ENCODE measurements around the gene TBL1XR1.

The TBL1XR1 gene

DNA sequence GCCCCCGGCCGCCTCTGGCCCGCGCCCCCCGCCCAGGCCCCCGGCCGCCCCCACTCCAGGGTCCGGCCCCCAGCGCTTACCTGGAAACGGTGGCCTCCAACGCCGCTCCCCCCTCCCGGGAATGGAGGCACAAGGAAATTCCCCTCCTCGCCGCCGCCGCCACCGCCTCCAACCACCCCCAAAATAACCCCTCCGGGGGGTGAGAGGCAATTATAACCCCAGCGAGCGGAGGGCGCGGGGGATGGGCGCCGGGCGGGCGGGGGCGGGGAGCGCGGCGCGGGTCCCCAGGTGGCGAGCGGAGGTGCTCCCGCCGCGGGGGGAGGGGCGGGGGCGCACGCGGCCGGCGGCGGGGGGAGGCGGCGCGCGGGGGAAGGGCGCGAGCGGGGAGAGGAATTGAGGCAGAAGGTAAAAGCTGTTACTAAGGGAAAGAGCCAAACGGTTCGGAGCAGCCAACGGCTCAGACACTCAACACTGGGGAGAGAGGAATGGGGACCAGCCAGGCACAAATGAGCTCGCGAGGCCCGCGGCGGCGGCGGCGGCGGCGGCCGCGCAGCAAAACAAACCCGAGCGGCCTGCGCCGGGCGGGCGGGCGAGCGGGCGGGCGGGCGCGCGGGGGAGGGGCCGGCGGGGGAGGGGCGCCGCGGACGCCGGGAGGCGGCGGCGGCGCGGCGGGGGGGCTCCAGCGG is at the start of gene TBL1XR1:
TSS of gene TBL1XR1 (minus strand) at position 442 of the 686 bp plus-strand sequence. CDS start 132,505 bp downstream, outside the sequence.
- FAIRE-seq (no peak), DNase-seq (ENCODE audit: low spot score) (peak; percentile 97)

DNA sequence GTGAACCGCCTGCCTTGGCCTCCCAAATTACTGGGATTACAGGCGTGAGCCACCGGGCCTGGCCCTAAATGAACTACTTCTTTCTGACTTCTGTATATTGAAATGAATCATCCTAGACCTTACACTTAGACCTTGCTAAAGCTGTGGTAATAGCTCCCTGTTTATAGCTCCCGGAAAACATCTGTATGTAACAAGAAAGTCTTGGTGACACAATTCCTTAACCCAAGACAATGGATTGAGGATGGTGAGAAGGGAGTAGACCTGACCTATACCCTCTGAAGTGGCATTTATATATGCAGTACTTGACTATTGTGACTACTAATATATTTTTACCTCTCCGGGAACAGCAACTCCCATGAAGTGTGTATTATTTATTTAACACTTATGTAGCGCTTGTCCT is 48.0 kb upstream of the TBL1XR1 start:
- FAIRE-seq = no peak
- no peak for DNase-seq (ENCODE audit: low spot score)

DNA sequence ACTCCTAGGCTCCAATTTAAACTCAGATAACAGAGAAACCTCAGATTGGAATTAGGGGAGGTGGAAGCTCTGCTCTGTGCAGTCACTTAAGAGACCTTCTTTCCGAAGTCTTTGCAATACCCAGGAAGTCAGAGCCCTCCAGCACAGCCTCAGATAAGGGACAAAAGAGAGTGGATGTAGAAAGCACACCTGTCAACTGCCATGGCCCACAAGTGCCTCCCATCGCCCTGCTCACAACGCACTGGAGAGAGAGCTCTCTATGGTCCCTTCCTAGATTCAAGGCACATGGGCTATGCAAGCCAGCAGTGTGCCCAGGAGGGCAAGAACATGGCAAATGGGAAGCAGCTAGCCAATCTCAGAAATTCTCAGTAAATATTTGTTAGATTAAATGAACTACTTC is 47.3 kb upstream of the TBL1XR1 start:
- FAIRE-seq = no peak
- DNase-seq (ENCODE audit: low spot score) = no peak

DNA sequence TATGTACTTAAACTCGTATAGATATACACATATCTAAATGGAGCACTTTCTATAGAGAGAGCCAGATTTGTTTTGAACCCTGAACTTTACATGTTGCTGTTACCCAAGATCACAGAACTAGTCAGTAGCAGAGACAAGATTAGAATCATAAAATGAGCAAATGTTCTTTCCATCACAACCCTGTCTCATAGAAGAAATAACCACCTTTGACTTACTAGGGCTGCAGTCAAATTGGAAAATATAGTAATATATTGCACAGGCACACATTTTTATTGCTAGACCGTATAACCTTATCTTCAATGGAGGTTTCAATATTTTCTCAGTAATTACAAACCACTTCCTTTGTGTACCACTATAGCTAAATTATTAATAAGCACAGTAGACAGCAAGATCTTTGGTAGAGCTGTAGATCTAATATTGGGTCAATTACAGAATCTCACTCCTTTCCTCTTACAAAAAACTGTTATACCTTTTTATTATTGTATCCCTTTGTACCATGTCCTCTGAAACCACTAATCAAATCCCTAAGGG is 41.5 kb upstream of the TBL1XR1 start:
- no peak for FAIRE-seq

DNA sequence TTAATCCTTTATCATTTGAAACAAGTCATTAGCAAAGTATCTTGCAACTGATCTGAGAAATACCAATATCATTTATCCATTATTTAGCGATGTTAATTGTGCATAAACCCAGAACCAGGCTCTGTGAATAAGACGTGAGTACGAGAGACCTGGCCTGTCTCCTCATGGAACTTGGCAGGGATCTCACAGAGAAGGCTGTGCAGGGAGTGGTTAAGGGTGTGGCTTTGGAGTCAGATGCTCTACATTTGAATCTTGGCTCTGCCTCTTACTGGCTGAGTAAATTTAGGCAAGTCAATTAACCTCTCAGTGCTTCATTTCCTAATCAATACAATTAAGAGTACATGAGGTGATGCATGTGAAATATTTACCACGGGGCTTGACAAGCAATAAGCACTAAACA is 39.9 kb upstream of the TBL1XR1 start:
- DNase-seq (ENCODE audit: low spot score) (no peak), FAIRE-seq (no peak)

More for the DNA sequence above, 41.5 kb upstream of the TBL1XR1 start:
- DNase-seq (ENCODE audit: low spot score) = no peak

DNA sequence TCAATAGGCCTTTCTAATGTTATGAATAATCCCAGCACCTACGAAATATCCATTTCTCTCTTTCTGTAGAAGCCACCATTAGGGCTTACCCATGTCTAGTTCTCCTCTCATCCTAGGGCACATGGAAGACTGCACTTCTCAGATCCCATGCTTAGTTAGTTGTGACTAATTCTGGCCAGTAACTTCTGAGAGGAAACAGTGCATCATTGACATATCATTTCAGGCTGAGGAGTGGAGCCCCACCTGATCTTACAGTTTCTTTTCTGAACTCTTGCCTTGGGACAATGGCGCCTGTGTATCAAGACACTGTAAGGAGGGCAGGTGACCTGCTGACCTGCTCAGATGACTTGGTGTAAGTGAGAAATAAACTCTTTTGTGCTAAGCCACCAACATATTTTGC is 39.4 kb upstream of the TBL1XR1 start:
- no peak for FAIRE-seq
- DNase-seq (ENCODE audit: low spot score) = no peak

DNA sequence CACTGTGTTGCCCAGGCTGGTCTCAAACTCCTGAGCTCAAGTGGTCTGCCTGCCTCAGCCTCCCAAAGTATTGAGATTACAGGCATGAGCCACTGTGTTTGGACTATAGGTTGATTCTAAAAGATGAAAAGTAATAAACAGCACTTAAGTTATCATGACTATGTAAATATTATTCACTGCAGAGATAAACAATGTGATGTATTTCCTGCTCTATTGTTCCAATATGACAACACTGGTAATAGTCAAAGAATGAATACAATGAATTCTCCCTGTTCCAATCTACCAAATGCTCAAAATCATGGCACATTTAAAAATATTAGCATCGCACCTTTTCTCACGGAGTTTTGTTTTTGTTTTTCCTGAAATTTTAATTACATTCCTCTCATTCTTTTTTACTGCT is 36.8 kb upstream of the TBL1XR1 start:
- FAIRE-seq = no peak
- DNase-seq (ENCODE audit: low spot score) = no peak

DNA sequence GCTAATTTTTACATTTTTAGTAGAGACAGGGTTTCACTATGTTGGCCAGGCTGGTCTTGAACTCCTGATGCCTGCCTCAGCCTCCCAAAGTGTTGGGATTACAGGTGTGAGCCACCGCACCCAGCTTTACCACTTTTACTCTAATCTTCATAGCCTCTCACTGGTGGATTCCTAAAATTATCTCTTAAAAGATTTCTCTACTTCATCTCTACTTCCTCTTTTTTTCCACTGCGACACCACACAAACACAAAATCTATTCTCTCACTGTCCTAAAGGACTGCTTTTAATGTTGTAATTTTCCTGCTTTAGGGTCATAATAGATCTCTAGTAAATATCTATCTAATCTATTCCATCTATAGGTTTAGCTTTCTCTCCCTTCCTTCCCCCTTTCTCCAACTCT is 34.0 kb upstream of the TBL1XR1 start:
- no peak for DNase-seq (ENCODE audit: low spot score)
- FAIRE-seq = no peak

DNA sequence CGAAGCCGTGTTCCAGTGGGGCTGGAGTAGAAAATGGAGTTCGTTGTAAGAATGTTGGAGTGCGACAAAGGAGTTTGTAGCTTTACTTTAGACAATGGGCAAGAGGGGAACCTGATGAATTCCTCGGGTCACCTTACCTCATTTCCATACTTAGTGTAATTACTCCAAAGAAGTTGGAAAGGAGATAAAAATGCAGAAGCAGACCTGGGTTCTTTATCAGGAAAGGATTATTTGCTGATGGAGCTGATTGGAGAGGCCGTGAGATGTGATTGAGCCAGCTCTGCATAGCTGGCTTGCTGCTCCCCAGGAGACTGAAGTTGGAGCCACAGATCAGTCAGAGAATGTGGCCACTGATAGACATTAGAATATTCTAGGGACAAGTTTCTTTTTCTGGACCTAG is 33.4 kb upstream of the TBL1XR1 start:
- FAIRE-seq = no peak
- no peak for DNase-seq (ENCODE audit: low spot score)

DNA sequence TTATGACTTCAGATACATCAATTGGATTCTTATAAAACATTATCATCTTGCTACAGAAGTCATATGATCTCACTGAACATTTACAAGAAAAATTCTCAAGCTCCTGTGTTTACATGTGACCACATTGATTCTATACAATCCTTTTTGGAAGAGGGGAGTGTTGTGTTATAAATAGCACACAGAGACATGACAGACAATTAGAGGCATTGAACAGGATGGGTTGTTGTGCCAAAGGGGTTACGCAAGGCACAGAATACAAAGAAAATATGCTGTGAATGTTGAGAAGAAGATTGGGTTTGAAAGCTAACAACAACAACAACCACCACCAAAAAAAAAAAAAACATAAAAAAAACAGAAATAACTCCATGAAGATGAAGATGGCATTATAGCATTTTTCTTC is 32.5 kb upstream of the TBL1XR1 start:
- FAIRE-seq (no peak), DNase-seq (ENCODE audit: low spot score) (no peak)

DNA sequence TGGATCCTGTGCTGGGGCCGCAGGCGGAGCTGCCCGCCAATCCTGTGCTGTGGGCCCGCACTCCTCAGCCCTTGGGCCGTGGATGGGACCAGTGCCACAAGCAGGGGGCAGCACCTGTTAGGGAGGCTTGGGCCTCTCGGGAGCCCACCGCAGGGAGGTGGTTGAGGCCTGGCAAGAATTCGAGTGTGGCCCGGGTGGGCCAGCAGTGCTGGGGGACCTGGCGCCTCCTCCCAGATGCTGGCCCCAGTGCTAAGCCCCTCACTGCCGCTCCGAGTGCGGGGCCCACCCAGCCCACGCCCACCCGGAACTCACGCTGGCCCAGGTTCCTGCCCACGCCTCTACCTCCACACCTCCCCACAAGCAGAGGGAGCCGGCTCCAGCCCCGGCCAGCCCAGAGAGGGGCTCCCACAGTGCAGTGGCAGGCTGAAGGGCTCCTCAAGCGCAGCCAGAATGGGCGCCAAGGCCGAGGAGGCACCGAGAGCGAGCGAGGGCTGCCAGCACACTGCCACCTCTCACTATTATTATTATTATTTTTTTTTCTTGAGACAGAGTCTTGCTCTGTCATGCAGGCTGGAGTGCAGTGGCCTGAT is 31.4 kb upstream of the TBL1XR1 start:
- DNase-seq (ENCODE audit: low spot score) (no peak), FAIRE-seq (no peak)

DNA sequence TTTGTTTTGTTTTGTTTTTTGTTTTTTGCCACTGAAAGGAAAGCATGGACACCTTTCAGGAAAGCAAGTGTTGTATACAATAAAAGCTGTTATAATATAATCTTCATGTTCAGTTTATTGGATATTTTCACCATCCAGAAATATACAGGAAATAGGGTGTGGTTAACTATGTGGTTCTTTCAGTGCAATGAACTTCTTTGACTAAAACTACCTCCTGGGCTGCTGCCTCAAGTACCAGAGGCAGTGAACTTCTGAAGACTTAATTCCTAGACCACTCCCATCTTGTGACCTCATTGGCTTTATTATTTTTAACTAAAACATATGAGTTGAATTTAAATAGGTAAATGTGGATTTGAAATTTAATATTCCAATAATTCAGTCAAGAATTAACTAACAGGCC is 27.1 kb upstream of the TBL1XR1 start:
- no peak for DNase-seq (ENCODE audit: low spot score)
- FAIRE-seq = no peak

DNA sequence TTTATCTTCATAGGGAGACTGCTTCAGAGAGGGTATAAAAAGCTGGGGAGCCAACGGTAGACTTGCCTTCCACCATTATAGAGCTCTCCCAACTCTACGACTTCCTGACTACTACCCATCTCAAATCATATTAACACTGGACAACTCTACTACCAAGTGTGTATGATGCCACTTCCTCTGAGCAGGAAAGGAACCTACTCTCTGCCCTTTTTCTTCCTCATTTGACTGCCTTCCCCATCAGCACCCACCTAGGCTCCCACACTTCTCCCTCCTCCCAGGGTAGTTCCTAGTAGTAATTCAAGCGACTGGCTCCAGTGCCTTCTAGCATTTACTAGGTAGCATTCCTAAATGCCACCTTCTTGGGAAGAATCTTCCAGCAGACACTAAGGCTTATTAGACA is 24.5 kb upstream of the TBL1XR1 start:
- DNase-seq (ENCODE audit: low spot score) (no peak), FAIRE-seq (no peak)

DNA sequence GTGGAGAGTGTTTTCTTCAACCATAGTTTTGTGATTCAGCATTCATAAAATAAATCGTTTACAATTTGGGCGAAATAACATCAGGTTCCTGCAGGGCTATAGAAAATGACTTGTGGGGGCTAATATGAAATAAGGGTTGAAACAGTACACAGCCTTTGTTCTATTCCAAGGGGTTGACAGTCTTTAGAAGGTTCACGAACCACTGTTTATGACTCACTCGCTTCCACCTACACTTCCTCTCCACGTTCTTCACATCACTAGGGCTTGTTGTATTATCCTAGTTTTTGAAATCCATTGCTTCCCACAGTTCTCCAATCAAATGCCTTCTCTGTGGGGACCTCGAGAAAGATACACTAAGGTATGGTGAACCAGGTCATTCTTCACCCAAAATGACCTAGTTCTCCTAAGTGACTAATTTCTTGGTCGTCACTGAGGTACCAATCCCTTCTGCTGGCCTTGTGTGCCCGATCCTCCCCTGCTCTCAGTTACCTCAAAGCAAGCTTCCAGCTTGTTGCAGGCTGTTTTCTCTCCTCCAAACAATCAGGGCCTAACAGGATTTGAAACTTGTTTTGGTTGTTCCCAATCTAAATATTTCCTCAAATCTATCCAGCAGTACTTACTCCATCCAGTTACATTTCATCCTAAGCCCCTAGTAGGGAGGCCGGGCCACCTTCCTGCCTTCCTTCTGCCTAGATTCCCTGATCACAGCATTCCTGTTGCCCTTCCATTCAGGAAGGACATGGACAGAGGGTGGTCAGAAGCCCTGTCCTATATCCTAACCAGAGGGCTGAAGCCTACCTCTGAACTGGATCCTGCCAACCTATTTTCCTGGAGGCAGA is 23.1 kb upstream of the TBL1XR1 start:
- no peak for FAIRE-seq

DNA sequence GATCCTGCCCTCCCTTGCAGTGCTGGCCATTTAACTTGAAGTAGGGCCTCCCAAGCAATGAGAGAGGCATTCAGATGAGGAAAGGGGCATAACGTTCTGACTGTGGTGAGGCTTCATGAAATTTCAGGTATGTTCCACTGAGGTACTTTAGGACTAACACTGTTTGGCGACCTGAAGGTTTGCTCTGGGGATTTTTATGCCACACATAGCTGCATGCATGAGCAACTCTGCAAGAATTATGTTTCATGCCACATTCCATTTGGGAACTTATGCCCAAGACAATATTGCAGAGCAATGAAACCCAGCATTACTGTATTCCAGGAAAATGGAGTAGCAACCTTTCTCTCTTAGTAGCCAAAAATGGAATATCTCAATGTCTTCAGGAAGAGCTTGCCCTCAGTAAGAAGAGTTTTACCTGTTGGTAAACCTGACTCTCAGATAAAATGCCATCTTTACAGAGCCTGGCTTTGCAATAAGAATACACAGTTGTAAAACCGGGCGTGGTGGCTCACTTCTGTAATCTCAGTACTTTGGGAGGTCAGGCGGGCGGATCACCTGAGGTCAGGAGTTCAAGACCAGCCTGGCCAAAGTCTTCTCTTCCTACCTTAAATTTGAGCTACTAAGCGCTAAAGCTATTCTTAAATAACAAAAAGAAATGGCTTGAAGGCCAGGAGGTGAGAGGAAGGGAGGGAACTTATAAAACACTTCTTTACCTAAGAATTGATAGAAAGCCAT is 16.7 kb upstream of the TBL1XR1 start:
- DNase-seq (ENCODE audit: low spot score) = peak; percentile 33
- FAIRE-seq = no peak

More for the DNA sequence above, 23.1 kb upstream of the TBL1XR1 start:
- DNase-seq (ENCODE audit: low spot score) = no peak

DNA sequence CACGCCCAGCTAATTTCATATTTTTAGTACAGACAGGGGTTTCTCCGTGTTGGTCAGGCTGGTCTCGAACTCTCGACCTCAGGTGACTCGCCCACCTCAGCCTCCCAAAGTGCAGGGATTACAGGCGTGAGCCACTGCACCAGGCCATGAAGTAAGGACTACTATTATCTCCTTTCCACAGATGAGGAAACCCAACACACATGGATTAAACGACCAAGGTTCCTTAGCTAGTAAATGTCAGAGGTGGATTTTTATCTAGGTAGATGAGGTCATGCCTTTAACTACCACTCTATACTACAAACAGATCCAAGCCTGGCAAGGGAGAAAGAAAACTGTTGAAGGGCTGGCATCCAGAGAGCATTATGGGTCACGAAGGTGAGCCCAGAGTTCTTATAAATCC is 15.5 kb upstream of the TBL1XR1 start:
- FAIRE-seq = no peak
- DNase-seq (ENCODE audit: low spot score) = no peak

DNA sequence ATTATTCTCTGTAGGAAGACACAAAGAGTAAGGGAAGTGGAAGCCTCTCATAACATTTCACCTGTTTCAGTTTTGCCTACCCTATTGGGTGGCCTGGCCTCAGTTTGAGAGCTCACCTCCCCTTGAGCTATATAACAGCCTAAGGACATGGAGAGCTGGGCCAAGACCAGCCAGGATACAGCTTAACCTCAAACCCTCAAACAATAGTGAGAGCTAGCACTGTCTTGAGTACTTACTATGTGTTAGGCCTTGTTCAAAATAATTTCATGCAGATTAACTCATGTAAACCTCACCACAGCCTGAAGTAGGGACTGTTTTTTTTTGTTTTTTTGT is 15.0 kb upstream of the TBL1XR1 start:
- DNase-seq (ENCODE audit: low spot score) (no peak), FAIRE-seq (no peak)

DNA sequence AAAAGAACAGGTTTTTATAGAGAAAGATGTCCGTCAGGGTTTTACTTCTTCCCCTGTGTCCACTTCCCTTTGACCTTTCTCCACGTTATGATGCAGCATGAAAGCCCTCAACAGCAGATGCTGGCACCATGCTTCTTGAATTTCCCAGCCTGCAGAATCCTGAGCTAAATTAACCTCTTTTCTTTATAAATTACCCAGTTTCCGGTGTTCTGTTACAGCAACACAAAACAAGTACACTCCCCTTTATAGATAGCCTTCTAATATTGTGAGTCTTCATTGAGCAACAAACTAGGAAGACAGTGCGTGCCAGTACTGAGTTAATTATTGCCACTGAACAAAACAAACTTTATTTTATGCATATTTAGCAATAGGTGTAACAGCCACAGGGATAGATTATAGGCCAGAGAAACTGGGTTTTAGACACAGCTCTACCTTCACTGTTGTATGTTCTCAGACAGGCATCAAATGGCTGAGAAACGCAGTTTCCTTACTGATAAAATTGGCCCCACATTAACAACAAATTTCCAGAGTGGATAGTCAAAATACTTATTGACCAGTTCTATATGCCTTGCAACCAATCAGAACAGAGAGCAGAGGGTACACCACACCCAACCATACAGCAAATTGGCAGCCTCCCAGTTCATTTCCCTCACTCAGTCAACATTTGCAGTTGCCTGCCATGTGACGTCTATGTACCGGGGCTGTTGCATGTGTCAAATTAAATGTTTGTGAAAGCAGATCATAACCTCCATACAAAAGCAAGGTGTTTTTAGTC is 14.4 kb upstream of the TBL1XR1 start:
- FAIRE-seq = no peak
- DNase-seq (ENCODE audit: low spot score) = no peak

DNA sequence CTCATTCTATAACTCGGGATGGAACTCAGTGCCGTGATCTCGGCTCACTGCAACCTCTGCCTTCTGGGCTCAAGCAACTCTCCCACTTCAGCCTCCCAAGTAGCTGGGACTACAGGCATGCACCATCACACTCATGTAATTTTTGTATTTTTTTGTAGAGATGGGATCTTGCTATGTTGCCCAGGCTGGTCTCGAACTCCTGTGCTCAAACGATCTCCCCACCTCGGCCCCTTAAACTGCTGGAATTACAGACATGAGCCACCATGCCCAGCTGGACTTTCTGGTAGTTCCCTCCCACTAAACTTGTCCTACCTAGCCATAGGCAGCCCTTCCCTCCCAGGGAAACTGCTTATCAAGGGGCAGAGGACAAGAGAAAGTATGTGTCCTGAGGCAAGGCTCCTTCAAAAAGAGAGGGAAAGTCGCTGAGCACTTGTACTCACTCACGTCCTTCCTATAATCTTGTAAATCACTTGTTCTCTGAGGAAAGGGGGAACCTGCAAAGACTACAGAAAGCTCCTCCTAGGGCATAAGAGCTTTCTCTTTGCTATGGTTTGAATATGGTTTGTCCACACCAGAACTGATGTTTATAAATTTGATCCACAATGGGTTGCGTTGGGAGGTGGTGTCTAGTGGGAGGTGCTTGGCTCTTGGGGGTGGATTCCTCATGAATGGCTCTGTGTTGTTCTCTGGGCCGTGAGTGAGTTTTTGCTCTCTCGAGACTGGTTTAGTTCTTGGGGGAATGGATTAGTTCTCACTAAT is 13.6 kb upstream of the TBL1XR1 start:
- FAIRE-seq (no peak), DNase-seq (ENCODE audit: low spot score) (no peak)

DNA sequence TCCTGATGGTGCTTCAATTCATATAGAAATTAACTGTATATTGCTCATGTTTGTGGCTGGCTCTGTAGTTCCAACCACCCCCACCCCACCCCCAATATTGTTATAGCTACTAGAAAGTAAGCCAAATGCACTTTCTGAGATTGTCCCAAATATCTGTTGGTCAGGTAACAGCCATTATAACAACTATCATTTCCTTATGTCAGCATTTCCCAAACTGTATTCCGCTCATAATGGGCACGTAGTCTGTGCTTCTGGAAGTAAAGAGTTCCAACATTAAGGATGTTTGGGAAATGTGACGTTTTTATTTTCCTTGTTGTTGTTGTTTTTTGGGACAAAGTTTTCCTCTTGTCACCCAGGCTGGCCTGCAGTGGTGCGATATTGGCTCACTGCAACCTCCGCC is 12.2 kb upstream of the TBL1XR1 start:
- FAIRE-seq = no peak

More for the DNA sequence above, 12.2 kb upstream of the TBL1XR1 start:
- DNase-seq (ENCODE audit: low spot score) = no peak
